GM12865 (cell line): Measurements from ENCODE around the gene KRTAP1-3.
"Not testable (repeated sequence)": the region's sequence is repeated elsewhere in the genome, so short reads cannot be mapped to it uniquely, and the experiment has no call there.

Experiments used
- DNase-seq: peaks from one replicate; pipeline ENCODE4 v3.0.0; 2010; ENCODE audit warnings: low read depth
- H3K4me3 ChIP-seq: 2 replicates; pipeline ENCODE4 v1.5.1; 2011; ENCODE audit warnings: mild to moderate bottlenecking, low read depth, low read length, control low read depth
- CTCF ChIP-seq: IDR thresholded peaks from 2 replicates; pipeline ENCODE4 v1.5.1; 2011; ENCODE audit warnings: low read length, control low read depth, low read depth, inconsistent platforms; ENCODE audit not compliant: insufficient read depth; ENCODE audit errors: missing control alignments

Gene KRTAP1-3

GRCh38 chr17:41042953-41043352 lies 8.3 kb upstream of the KRTAP1-3 start:
- H3K4me3 ChIP-seq: no peak overlapping the region
- no peak for TF ChIP-seq CTCF
- DNase-seq: no peak

GRCh38 chr17:41040783-41041571 lies 6.3 kb upstream of the KRTAP1-3 start, which contains the start of gene KRTAP1-1:
KRTAP1-1 (minus strand) TSS chr17:41041450; CDS start chr17:41041397, 53 bp downstream.
- not testable (repeated sequence) for H3K4me3 ChIP-seq, DNase-seq

- DNase-seq: no peak
- no peak for TF ChIP-seq CTCF
- H3K4me3 ChIP-seq: no peak overlapping the region
Measured at GRCh38 chr17:41037853-41038350, 3.2 kb upstream of the KRTAP1-3 start.

- no peak for DNase-seq
- TF ChIP-seq CTCF: no peak
- no peak within 1 kb of the TSS for H3K4me3 ChIP-seq
Measured at GRCh38 chr17:41029633-41030245, 4.9 kb downstream of the KRTAP1-3 start, which contains the start of gene KRTAP1-4. KRTAP1-4 (minus strand) TSS chr17:41030195; CDS start chr17:41030078, 117 bp downstream.

- DNase-seq: no peak
- no peak within 1 kb of the TSS for H3K4me3 ChIP-seq
- TF ChIP-seq CTCF: no peak
Measured at GRCh38 chr17:41026715-41027471, 7.8 kb downstream of the KRTAP1-3 start, which contains the start of gene KRTAP1-5. KRTAP1-5 (minus strand) TSS chr17:41027208; CDS start chr17:41027155, 53 bp downstream.

GRCh38 chr17:41024697-41025096 lies 10.0 kb downstream of the KRTAP1-3 start:
- DNase-seq: no peak
- no peak for TF ChIP-seq CTCF
- H3K4me3 ChIP-seq: no peak overlapping the region

GRCh38 chr17:41020336-41020735 lies 14.3 kb downstream of the KRTAP1-3 start:
- no peak for DNase-seq
- TF ChIP-seq CTCF: no peak
- H3K4me3 ChIP-seq: no peak overlapping the region
